Measurements from ENCODE around the gene ADGRB2.

- TF ChIP-seq POLR2A (IDR thresholded peaks at IDR 0.05): no peak
- TF ChIP-seq CTCF (IDR thresholded peaks at IDR 0.05): no peak
Measured at GRCh38 chr1:31759298-31760023, 4.7 kb downstream of the ADGRB2 start.
